ENCODE results near the gene INSM1.

DNA sequence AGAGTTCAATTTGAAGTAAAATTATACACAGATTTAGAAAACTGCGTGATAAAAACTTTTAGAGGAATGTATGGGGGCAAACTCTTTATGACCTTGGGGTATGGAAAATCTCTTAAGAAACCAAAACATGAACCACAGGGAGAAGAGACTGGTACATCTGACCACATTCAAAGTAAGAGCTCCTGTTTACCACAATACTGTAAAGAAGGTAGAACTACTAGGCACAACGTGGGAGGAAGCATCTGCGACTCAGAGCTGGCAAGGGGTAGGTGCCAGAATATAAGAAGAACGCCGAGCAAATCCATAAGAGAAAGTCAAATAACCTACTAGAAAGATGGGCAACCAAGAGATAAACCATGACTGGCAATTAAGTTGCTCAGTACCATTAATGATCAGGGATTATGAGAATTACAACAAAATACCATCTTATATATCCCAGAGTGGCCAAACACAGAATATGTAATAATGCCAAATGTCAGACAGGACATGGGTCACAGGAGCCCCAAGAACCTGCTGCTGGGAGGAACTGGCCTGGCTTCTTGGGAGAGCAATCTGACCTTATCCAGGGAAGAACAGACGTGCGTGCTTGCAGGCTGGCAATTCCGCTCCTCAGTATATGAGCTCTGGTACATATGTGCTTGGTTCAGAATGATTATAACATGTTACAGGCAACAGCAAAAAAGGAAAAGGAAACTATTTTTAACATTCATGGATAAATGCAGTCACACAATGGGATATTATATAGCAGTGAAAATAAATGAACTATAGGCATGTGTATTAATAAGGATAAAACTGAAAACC is 50.2 kb downstream of the INSM1 start:
- no peak for TF ChIP-seq TAF1 (IDR thresholded peaks at IDR 0.05; ENCODE audit: low read depth, low read length)
- TF ChIP-seq POLR2A (IDR thresholded peaks at IDR 0.05; ENCODE audit: low read depth, low read length), result no peak
- no peak for TF ChIP-seq POLR2AphosphoS5 (IDR thresholded peaks at IDR 0.05; ENCODE audit: low read depth, low read length)

Measured in GM12891 (cell line).